ENCODE data around the gene SOX6. TPM values are rescaled to one million over a fixed set of nuclear protein-coding genes. Genes with fewer than 3 reads are reported as not detected.

The SOX6 gene
- total RNA-seq, 4 donors from 2014 or later: 5.7 to 23.8 (median 18.4) TPM

GRCh38 chr11:16310943-16311342 is 45.4 kb downstream of the SOX6 start:
- H3K9me3 ChIP-seq: no peaks in the 10 kb centered on the region
- TF ChIP-seq CTCF (IDR thresholded peaks at IDR 0.05) (no peak), EP300 (IDR thresholded peaks at IDR 0.05) (no peak), POLR2A (IDR thresholded peaks at IDR 0.05) (no peak)
- no peaks in the 10 kb centered on the region for H3K27me3 ChIP-seq
- no peaks in the 10 kb centered on the region for H3K4me1 ChIP-seq
- DNase-seq (ENCODE audit: low spot score in 2 of 2): no peak
- H3K4me3 ChIP-seq: no peak overlapping the region
- no peak overlapping the region for H3K27ac ChIP-seq
- H3K36me3 ChIP-seq: no peaks in the 10 kb centered on the region

GRCh38 chr11:16309226-16309625 is 47.1 kb downstream of the SOX6 start:
- TF ChIP-seq EP300 (IDR thresholded peaks at IDR 0.05) (no peak), CTCF (IDR thresholded peaks at IDR 0.05) (no peak), POLR2A (IDR thresholded peaks at IDR 0.05) (no peak)
- 70 to 84% methylated on average over 2 of the region's 2 CpGs for WGBS, 2 donors

GRCh38 chr11:16301462-16301861 is 54.9 kb downstream of the SOX6 start:
- no peak for DNase-seq (ENCODE audit: low spot score in 2 of 2)
- Histone ChIP-seq H3K27me3 (no peaks in the 10 kb centered on the region), H3K27ac (no peak overlapping the region), H3K36me3 (no peaks in the 10 kb centered on the region), H3K4me3 (no peak overlapping the region), H3K9me3 (no peaks in the 10 kb centered on the region), H3K4me1 (no peaks in the 10 kb centered on the region)
- no peak for TF ChIP-seq EP300 (IDR thresholded peaks at IDR 0.05)
- TF ChIP-seq POLR2A (IDR thresholded peaks at IDR 0.05): no peak
- no peak for TF ChIP-seq CTCF (IDR thresholded peaks at IDR 0.05)
- 95% methylated on average over 2 of the region's 2 CpGs for WGBS, 2 donors

More at GRCh38 chr11:16309226-16309625, 47.1 kb downstream of the SOX6 start:
- DNase-seq (ENCODE audit: low spot score in 2 of 2): no peak
- Histone ChIP-seq H3K4me3 (no peak overlapping the region), H3K4me1 (no peaks in the 10 kb centered on the region), H3K36me3 (no peaks in the 10 kb centered on the region), H3K9me3 (no peaks in the 10 kb centered on the region), H3K27me3 (no peaks in the 10 kb centered on the region), H3K27ac (no peak overlapping the region)

GRCh38 chr11:16299884-16300782 is 56.2 kb downstream of the SOX6 start:
- peaks cover 0 to 6% (median 0%) of the 10 kb centered on the region in 4 donors for H3K4me1 ChIP-seq
- H3K27ac ChIP-seq: no peak overlapping the region
- H3K4me3 ChIP-seq: no peak overlapping the region
- 77 to 82% methylated on average over 8 of the region's 8 CpGs for WGBS, 2 donors
- H3K36me3 ChIP-seq: no peaks in the 10 kb centered on the region
- TF ChIP-seq CTCF (IDR thresholded peaks at IDR 0.05) (no peak), POLR2A (IDR thresholded peaks at IDR 0.05) (no peak), EP300 (IDR thresholded peaks at IDR 0.05) (no peak)
- H3K9me3 ChIP-seq: no peaks in the 10 kb centered on the region
- DNase-seq (ENCODE audit: low spot score in 2 of 2): no peak
- H3K27me3 ChIP-seq: no peaks in the 10 kb centered on the region

GRCh38 chr11:16299390-16299789 is 57.0 kb downstream of the SOX6 start:
- WGBS, 2 donors: 92 to 96% methylated on average over 4 of the region's 4 CpGs
- Histone ChIP-seq H3K36me3 (no peaks in the 10 kb centered on the region), H3K4me1 (peaks cover 0 to 6% (median 0%) of the 10 kb centered on the region in 4 donors), H3K9me3 (no peaks in the 10 kb centered on the region), H3K27ac (no peak overlapping the region), H3K4me3 (no peak overlapping the region), H3K27me3 (no peaks in the 10 kb centered on the region)
- TF ChIP-seq POLR2A (IDR thresholded peaks at IDR 0.05) (no peak), CTCF (IDR thresholded peaks at IDR 0.05) (no peak), EP300 (IDR thresholded peaks at IDR 0.05) (no peak)
- no peak for DNase-seq (ENCODE audit: low spot score in 2 of 2)
